ENCODE data around the gene SLC10A7.

SLC10A7 gene

GRCh38 chr4:146494143-146494542 lies 27.6 kb downstream of the SLC10A7 start:
- DNase-seq = no peak

- no peak for DNase-seq
These were observed 31.6 kb downstream of the SLC10A7 start for GRCh38 chr4:146490106-146490505.

- no peak for DNase-seq
These were observed 33.1 kb downstream of the SLC10A7 start for GRCh38 chr4:146488495-146489174.

- no peak for DNase-seq
These were observed 35.2 kb downstream of the SLC10A7 start for GRCh38 chr4:146486565-146486964.

- DNase-seq = no peak
These were observed 35.8 kb downstream of the SLC10A7 start for GRCh38 chr4:146485968-146486367.

GRCh38 chr4:146482788-146483187 lies 39.0 kb downstream of the SLC10A7 start:
- no peak for DNase-seq

GRCh38 chr4:146481246-146481645 lies 40.5 kb downstream of the SLC10A7 start:
- DNase-seq = no peak

GRCh38 chr4:146478009-146478408 lies 43.7 kb downstream of the SLC10A7 start:
- DNase-seq = no peak

GRCh38 chr4:146477054-146477453 lies 44.7 kb downstream of the SLC10A7 start:
- DNase-seq = no peak

- no peak for DNase-seq
These were observed 49.3 kb downstream of the SLC10A7 start for GRCh38 chr4:146472404-146472803.

- no peak for DNase-seq
These were observed 51.1 kb downstream of the SLC10A7 start for GRCh38 chr4:146470604-146471003.

GRCh38 chr4:146469022-146469421 lies 52.7 kb downstream of the SLC10A7 start:
- DNase-seq = no peak

- DNase-seq = no peak
These were observed 56.1 kb downstream of the SLC10A7 start for GRCh38 chr4:146465628-146466027.

GRCh38 chr4:146462251-146462650 lies 59.5 kb downstream of the SLC10A7 start:
- no peak for DNase-seq

- no peak for DNase-seq
These were observed 63.1 kb downstream of the SLC10A7 start for GRCh38 chr4:146458594-146458993.

GRCh38 chr4:146456681-146457080 lies 65.1 kb downstream of the SLC10A7 start:
- no peak for DNase-seq

- DNase-seq = no peak
These were observed 68.4 kb downstream of the SLC10A7 start for GRCh38 chr4:146453181-146453807.

- no peak for DNase-seq
These were observed 71.2 kb downstream of the SLC10A7 start for GRCh38 chr4:146450524-146450923.

- no peak for DNase-seq
These were observed 75.2 kb downstream of the SLC10A7 start for GRCh38 chr4:146446555-146446954.

- no peak for DNase-seq
These were observed 76.3 kb downstream of the SLC10A7 start for GRCh38 chr4:146445198-146446150.

GRCh38 chr4:146443525-146443924 lies 78.2 kb downstream of the SLC10A7 start:
- no peak for DNase-seq

GRCh38 chr4:146442801-146443200 lies 78.9 kb downstream of the SLC10A7 start:
- DNase-seq = no peak

- DNase-seq = no peak
These were observed 81.7 kb downstream of the SLC10A7 start for GRCh38 chr4:146439999-146440398.

- DNase-seq = no peak
These were observed 82.3 kb downstream of the SLC10A7 start for GRCh38 chr4:146439437-146439836.

Data from activated naive CD4-positive, alpha-beta T cell treated with Interleukin-2 at 50 U/mL for 16 hours (primary cell).